ENCODE results near the gene ACTG2. TPM values are rescaled to one million over a fixed set of nuclear protein-coding genes. Genes with fewer than 3 reads are reported as not detected.

ACTG2 gene
- total and polyA plus RNA-seq, 4 donors: 0.46 to 9.0 (median 4.3) TPM

DNA sequence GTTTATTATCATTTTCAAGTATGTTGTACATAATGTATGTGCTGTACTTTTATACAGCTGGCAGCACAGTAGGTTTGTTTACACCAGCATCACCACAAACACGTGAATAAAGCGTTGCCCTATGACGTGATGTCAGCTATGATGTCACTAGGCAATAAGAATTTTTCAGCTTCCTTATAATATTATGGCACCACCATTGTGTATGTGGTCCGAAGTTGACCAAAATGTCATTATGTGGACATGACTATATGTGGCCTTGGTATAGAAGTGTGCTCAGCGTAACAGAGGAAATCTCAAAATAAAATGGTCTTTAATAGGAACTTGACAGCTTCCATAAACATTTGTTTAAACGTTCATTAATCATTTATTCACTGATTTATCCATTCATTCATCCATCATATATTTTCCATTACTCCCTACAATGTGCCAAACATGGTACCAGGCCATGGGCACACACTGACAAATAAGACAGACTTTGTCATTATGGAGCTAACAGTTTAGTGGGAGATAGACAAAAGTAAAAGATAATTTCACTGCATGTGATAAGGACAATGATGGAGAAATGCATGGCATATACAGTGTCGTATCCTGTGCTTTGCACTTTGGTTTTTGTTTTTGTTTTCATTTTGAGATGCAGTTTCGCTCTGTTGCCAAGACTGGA, 18.9 kb downstream of the ACTG2 start:
- no peak overlapping the region for H3K4me3 ChIP-seq (ENCODE audit: low read depth in 1 of 3, low read length in 3 of 3)
- no peaks in the 10 kb centered on the region for H3K9me3 ChIP-seq (ENCODE audit: control insufficient read depth in 4 of 4, low read length in 3 of 4)
- no peaks in the 10 kb centered on the region for H3K36me3 ChIP-seq (ENCODE audit: control insufficient read depth in 4 of 4, insufficient read depth in 3 of 4, low read depth in 1 of 4, low read length in 3 of 4)
- no peak overlapping the region for H3K27ac ChIP-seq (ENCODE audit: low read depth in 1 of 2, low read length in 2 of 2)
- DNase-seq (ENCODE audit: low spot score): no peak
- no peaks in the 10 kb centered on the region for H3K27me3 ChIP-seq (ENCODE audit: control insufficient read depth in 4 of 4, insufficient read depth in 4 of 4, low read length in 3 of 4)
- WGBS: 83% methylated on average over 8 of the region's 8 CpGs
- H3K4me1 ChIP-seq (ENCODE audit: control insufficient read depth in 4 of 4, insufficient read depth in 4 of 4, low read length in 3 of 4): no peaks in the 10 kb centered on the region
- H3K9ac ChIP-seq (ENCODE audit: low read depth in 1 of 2, low read length in 2 of 2): no peak overlapping the region
- TF ChIP-seq, protein P1, sequence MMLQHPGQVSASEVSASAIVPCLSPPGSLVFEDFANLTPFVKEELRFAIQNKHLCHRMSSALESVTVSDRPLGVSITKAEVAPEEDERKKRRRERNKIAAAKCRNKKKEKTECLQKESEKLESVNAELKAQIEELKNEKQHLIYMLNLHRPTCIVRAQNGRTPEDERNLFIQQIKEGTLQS (IDR thresholded peaks at IDR 0.05): no peak
- no peak for TF ChIP-seq EGR1 (IDR thresholded peaks at IDR 0.05; ENCODE audit: low read depth in 2 of 2)
- TF ChIP-seq JUND (IDR thresholded peaks at IDR 0.05): no peak
- TF ChIP-seq HNF4G (IDR thresholded peaks at IDR 0.05): no peak
- TF ChIP-seq, protein P2, sequence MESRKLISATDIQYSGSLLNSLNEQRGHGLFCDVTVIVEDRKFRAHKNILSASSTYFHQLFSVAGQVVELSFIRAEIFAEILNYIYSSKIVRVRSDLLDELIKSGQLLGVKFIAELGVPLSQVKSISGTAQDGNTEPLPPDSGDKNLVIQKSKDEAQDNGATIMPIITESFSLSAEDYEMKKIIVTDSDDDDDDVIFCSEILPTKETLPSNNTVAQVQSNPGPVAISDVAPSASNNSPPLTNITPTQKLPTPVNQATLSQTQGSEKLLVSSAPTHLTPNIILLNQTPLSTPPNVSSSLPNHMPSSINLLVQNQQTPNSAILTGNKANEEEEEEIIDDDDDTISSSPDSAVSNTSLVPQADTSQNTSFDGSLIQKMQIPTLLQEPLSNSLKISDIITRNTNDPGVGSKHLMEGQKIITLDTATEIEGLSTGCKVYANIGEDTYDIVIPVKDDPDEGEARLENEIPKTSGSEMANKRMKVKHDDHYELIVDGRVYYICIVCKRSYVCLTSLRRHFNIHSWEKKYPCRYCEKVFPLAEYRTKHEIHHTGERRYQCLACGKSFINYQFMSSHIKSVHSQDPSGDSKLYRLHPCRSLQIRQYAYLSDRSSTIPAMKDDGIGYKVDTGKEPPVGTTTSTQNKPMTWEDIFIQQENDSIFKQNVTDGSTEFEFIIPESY (IDR thresholded peaks at IDR 0.05): no peak
- TF ChIP-seq TAF1 (conservative IDR thresholded peaks at IDR 0.05): no peak
- TF ChIP-seq, protein P3, sequence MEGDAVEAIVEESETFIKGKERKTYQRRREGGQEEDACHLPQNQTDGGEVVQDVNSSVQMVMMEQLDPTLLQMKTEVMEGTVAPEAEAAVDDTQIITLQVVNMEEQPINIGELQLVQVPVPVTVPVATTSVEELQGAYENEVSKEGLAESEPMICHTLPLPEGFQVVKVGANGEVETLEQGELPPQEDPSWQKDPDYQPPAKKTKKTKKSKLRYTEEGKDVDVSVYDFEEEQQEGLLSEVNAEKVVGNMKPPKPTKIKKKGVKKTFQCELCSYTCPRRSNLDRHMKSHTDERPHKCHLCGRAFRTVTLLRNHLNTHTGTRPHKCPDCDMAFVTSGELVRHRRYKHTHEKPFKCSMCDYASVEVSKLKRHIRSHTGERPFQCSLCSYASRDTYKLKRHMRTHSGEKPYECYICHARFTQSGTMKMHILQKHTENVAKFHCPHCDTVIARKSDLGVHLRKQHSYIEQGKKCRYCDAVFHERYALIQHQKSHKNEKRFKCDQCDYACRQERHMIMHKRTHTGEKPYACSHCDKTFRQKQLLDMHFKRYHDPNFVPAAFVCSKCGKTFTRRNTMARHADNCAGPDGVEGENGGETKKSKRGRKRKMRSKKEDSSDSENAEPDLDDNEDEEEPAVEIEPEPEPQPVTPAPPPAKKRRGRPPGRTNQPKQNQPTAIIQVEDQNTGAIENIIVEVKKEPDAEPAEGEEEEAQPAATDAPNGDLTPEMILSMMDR (IDR thresholded peaks at IDR 0.05; ENCODE audit: low read depth, low read length, missing input control): no peak
- no peak for TF ChIP-seq HNF4A (conservative IDR thresholded peaks at IDR 0.05)
- TF ChIP-seq YY1 (IDR thresholded peaks at IDR 0.05): no peak
- no peak for TF ChIP-seq RXRA (IDR thresholded peaks at IDR 0.05)
- TF ChIP-seq FOXA2 (IDR thresholded peaks at IDR 0.05): no peak
- no peak for TF ChIP-seq FOXA1 (IDR thresholded peaks at IDR 0.05)
- no peak for TF ChIP-seq GABPA (IDR thresholded peaks at IDR 0.05 in 1 of 2, conservative IDR thresholded peaks at IDR 0.05 in 1 of 2)
- no peak for TF ChIP-seq RAD21 (IDR thresholded peaks at IDR 0.05)
- no peak for TF ChIP-seq SP1 (IDR thresholded peaks at IDR 0.05)
- no peak for TF ChIP-seq NR2F2 (IDR thresholded peaks at IDR 0.05)

DNA sequence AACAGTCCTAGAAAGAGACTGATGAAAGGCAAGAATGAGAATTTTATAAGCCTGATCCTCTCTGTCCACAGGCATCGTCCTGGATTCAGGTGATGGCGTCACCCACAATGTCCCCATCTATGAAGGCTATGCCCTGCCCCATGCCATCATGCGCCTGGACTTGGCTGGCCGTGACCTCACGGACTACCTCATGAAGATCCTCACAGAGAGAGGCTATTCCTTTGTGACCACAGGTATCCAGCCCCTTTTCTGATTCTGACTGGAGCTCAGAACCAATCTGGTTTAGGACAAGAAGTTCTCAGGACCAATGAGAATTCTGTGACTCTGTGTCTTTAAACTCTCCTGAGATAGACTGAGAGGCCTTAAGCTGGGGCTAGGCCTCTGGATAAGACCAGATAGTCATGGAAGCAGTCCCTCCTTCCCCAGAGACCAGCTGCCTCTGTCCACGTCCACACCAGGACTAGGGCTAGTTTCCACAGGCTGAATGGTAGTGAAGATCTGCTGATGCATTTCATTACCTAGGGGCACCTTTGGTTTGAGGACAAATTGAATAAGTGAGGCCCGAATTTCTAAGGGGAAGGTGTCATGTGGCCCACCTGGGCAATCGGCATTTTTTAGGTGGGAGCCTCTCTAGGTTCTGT, 20.7 kb downstream of the ACTG2 start:
- no peaks in the 10 kb centered on the region for H3K36me3 ChIP-seq (ENCODE audit: control insufficient read depth in 4 of 4, insufficient read depth in 3 of 4, low read depth in 1 of 4, low read length in 3 of 4)
- no peaks in the 10 kb centered on the region for H3K27me3 ChIP-seq (ENCODE audit: control insufficient read depth in 4 of 4, insufficient read depth in 4 of 4, low read length in 3 of 4)
- WGBS: 92% methylated on average over 8 of the region's 8 CpGs
- no peaks in the 10 kb centered on the region for H3K4me1 ChIP-seq (ENCODE audit: control insufficient read depth in 4 of 4, insufficient read depth in 4 of 4, low read length in 3 of 4)
- H3K9me3 ChIP-seq (ENCODE audit: control insufficient read depth in 4 of 4, low read length in 3 of 4): no peaks in the 10 kb centered on the region
- DNase-seq (ENCODE audit: low spot score): no peak
- TF ChIP-seq, protein P1 (IDR thresholded peaks at IDR 0.05): no peak
- TF ChIP-seq, protein P4, sequence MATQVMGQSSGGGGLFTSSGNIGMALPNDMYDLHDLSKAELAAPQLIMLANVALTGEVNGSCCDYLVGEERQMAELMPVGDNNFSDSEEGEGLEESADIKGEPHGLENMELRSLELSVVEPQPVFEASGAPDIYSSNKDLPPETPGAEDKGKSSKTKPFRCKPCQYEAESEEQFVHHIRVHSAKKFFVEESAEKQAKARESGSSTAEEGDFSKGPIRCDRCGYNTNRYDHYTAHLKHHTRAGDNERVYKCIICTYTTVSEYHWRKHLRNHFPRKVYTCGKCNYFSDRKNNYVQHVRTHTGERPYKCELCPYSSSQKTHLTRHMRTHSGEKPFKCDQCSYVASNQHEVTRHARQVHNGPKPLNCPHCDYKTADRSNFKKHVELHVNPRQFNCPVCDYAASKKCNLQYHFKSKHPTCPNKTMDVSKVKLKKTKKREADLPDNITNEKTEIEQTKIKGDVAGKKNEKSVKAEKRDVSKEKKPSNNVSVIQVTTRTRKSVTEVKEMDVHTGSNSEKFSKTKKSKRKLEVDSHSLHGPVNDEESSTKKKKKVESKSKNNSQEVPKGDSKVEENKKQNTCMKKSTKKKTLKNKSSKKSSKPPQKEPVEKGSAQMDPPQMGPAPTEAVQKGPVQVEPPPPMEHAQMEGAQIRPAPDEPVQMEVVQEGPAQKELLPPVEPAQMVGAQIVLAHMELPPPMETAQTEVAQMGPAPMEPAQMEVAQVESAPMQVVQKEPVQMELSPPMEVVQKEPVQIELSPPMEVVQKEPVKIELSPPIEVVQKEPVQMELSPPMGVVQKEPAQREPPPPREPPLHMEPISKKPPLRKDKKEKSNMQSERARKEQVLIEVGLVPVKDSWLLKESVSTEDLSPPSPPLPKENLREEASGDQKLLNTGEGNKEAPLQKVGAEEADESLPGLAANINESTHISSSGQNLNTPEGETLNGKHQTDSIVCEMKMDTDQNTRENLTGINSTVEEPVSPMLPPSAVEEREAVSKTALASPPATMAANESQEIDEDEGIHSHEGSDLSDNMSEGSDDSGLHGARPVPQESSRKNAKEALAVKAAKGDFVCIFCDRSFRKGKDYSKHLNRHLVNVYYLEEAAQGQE (IDR thresholded peaks at IDR 0.05): no peak
- TF ChIP-seq YY1 (IDR thresholded peaks at IDR 0.05) (no peak), FOXA2 (IDR thresholded peaks at IDR 0.05) (no peak), HNF4G (IDR thresholded peaks at IDR 0.05) (no peak), NR2F2 (IDR thresholded peaks at IDR 0.05) (no peak), FOXA1 (IDR thresholded peaks at IDR 0.05) (no peak)
- TF ChIP-seq, protein P5, sequence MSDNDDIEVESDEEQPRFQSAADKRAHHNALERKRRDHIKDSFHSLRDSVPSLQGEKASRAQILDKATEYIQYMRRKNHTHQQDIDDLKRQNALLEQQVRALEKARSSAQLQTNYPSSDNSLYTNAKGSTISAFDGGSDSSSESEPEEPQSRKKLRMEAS (IDR thresholded peaks at IDR 0.05): no peak
- no peak overlapping the region for H3K4me3 ChIP-seq (ENCODE audit: low read depth in 1 of 3, low read length in 3 of 3)
- H3K27ac ChIP-seq (ENCODE audit: low read depth in 1 of 2, low read length in 2 of 2): no peak overlapping the region
- H3K9ac ChIP-seq (ENCODE audit: low read depth in 1 of 2, low read length in 2 of 2): no peak overlapping the region
